OCI-LY1 (cell line): ENCODE data around the gene TCERG1L.

Source experiments
- H2AFZ ChIP-seq: fragments of 200-600 bp; sonication (generic), shearing (Covaris generic); 2 replicates; pipeline ENCODE4 v1.6.0; 2014; ENCODE audit warnings: antibody characterized with exemption, mild to moderate bottlenecking, low read length
- H3F3A ChIP-seq: fragments of 200-600 bp; sonication (generic), shearing (Covaris generic); 2 replicates; pipeline ENCODE4 v1.6.0; 2014; ENCODE audit warnings: mild to moderate bottlenecking, antibody characterized with exemption, low read length, moderate library complexity; ENCODE audit not compliant: insufficient read depth
- H3K27ac ChIP-seq: fragments of 200-600 bp; sonication (generic); 2 replicates; pipeline ENCODE4 v1.5.1; 2014; ENCODE audit warnings: low read length, mixed run types, mild to moderate bottlenecking, low read depth; ENCODE audit not compliant: poor library complexity, severe bottlenecking
- H3K27me3 ChIP-seq: fragments of 200-600 bp; sonication (generic); 2 replicates; pipeline ENCODE4 v1.6.0; 2014; ENCODE audit warnings: antibody characterized with exemption, mild to moderate bottlenecking, low read length, moderate library complexity; ENCODE audit not compliant: insufficient read depth
- H3K36me3 ChIP-seq: fragments of 200-600 bp; sonication (generic); 2 replicates; pipeline ENCODE4 v1.6.1; 2014; ENCODE audit warnings: mild to moderate bottlenecking, antibody characterized with exemption, low read length, moderate library complexity, mixed read lengths; ENCODE audit not compliant: insufficient read depth
- H3K4me1 ChIP-seq: fragments of 200-600 bp; sonication (generic); 2 replicates; pipeline ENCODE4 v1.5.1; 2014; ENCODE audit warnings: mild to moderate bottlenecking, low read length, moderate library complexity; ENCODE audit not compliant: insufficient read depth, severe bottlenecking
- H3K4me2 ChIP-seq: fragments of 200-600 bp; sonication (generic), shearing (Covaris generic); 2 replicates; pipeline ENCODE4 v1.6.1; 2014; ENCODE audit warnings: low read length
- H3K4me3 ChIP-seq: fragments of 200-600 bp; sonication (generic); 2 replicates; pipeline ENCODE4 v1.5.1; 2014; ENCODE audit warnings: low read length, low read depth, mild to moderate bottlenecking, mixed read lengths; ENCODE audit not compliant: poor library complexity, severe bottlenecking
- H3K79me2 ChIP-seq: fragments of 200-600 bp; shearing (Covaris generic); 2 replicates; pipeline ENCODE4 v1.6.1; 2016; ENCODE audit warnings: mixed run types, low read length, mixed read lengths; ENCODE audit not compliant: insufficient read depth
- H3K9ac ChIP-seq: fragments of 200-600 bp; sonication (generic), shearing (Covaris generic); 2 replicates; pipeline ENCODE4 v1.6.1; 2014; ENCODE audit warnings: mild to moderate bottlenecking, low read length, mixed read lengths
- H3K9me2 ChIP-seq: fragments of 200-600 bp; sonication (generic), shearing (Covaris generic); 2 replicates; pipeline ENCODE4 v1.6.1; 2014; ENCODE audit warnings: low read depth, mild to moderate bottlenecking, low read length, mixed read lengths
- H3K9me3 ChIP-seq: fragments of 200-600 bp; shearing (Covaris generic); 2 replicates; pipeline ENCODE4 v1.6.1; 2014; ENCODE audit warnings: low read length, mixed read lengths
- H4K20me1 ChIP-seq: fragments of 200-600 bp; sonication (generic), shearing (Covaris generic); 2 replicates; pipeline ENCODE4 v1.6.0; 2016; ENCODE audit warnings: mild to moderate bottlenecking, low read length; ENCODE audit not compliant: insufficient read depth
- EZH2 ChIP-seq: fragments of 200-600 bp; sonication (generic), shearing (Covaris generic); IDR thresholded peaks from 2 replicates; pipeline ENCODE4 v1.8.0; 2017; ENCODE audit warnings: borderline replicate concordance, mixed run types, mild to moderate bottlenecking, antibody characterized with exemption, low read length, moderate library complexity, mixed read lengths
- TF ChIP-seq, protein P1 (sequence below): fragments of 200-600 bp; sonication (generic), shearing (Covaris generic); IDR thresholded peaks from 2 replicates; pipeline ENCODE4 v1.5.1; 2017; ENCODE audit warnings: mild to moderate bottlenecking, antibody characterized with exemption, low read length, moderate library complexity, mixed read lengths

Gene TCERG1L

DNA sequence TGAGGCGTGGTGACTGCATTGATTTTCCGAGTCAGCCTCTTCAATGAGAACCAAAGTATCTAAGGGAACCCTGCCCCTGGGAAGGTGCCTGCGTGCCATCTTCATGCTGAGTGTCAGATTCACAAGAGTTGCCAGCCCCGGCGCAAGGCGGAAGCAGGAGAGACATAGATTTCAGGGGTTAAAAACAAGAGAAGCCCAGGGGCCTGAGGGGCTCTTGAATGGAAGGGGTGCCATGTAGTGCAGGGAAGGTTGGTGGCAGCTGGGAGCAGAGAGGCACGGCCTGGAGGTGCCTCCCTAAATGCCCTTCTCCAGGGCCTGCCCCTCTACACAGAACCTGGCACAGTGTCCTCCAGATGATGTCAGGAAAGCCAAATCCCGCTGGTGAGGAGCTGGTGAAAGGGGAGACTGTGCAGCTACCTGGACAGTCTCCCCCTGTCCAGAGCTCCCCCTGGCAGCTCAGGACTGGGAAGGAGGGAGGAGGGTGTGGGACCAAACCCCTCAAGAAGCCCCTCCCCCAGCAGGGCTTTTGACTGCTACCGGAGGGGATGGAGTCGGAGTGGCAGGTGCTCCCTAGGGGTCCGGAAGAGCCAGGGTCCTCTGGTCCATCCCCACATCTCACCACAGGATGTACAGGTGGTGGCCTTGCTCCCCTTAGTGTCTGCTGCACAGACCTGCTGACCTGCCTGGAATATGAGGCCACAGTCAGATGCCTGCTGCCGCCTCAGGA lies 137.9 kb downstream of the TCERG1L start:
- Histone ChIP-seq H3K27ac (no peak overlapping the region), H2AFZ (no peak overlapping the region), H3F3A (no peaks in the 10 kb centered on the region), H3K4me1 (no peaks in the 10 kb centered on the region), H3K9me3 (no peaks in the 10 kb centered on the region), H3K9ac (no peak overlapping the region), H3K4me2 (no peak overlapping the region), H3K4me3 (no peak overlapping the region), H3K36me3 (no peaks in the 10 kb centered on the region), H3K9me2 (no peaks in the 10 kb centered on the region), H3K27me3 (no peaks in the 10 kb centered on the region), H3K79me2 (no peaks in the 10 kb centered on the region), H4K20me1 (no peaks in the 10 kb centered on the region)
- TF ChIP-seq, protein P1, sequence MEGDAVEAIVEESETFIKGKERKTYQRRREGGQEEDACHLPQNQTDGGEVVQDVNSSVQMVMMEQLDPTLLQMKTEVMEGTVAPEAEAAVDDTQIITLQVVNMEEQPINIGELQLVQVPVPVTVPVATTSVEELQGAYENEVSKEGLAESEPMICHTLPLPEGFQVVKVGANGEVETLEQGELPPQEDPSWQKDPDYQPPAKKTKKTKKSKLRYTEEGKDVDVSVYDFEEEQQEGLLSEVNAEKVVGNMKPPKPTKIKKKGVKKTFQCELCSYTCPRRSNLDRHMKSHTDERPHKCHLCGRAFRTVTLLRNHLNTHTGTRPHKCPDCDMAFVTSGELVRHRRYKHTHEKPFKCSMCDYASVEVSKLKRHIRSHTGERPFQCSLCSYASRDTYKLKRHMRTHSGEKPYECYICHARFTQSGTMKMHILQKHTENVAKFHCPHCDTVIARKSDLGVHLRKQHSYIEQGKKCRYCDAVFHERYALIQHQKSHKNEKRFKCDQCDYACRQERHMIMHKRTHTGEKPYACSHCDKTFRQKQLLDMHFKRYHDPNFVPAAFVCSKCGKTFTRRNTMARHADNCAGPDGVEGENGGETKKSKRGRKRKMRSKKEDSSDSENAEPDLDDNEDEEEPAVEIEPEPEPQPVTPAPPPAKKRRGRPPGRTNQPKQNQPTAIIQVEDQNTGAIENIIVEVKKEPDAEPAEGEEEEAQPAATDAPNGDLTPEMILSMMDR: no peak
- TF ChIP-seq EZH2: no peak

DNA sequence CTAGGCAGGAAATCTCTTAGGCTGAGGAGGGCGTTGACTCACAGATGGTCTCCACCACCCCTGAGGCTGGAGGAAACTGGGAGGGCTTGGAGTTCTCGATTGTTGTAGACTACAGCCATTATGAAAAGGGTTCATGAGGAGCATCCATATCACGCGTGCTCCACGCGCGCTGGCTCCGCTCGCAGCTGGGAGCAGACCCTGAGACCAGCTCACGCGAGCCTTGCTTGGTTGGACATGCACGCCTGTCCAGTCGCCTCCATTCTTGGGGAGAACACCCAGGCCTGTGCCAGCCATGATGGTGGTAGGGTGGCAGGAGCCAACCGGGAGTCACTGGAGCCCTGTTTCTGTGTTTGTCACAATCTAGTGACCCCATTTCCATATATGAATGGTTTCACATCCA lies 139.1 kb downstream of the TCERG1L start:
- H3F3A ChIP-seq: no peaks in the 10 kb centered on the region
- no peak overlapping the region for H3K4me2 ChIP-seq
- H3K79me2 ChIP-seq: no peaks in the 10 kb centered on the region
- H3K9me3 ChIP-seq: no peaks in the 10 kb centered on the region
- no peaks in the 10 kb centered on the region for H3K27me3 ChIP-seq
- H3K27ac ChIP-seq: no peak overlapping the region
- TF ChIP-seq, protein P1: no peak
- TF ChIP-seq EZH2: no peak
- H3K4me3 ChIP-seq: no peak overlapping the region
- H3K9ac ChIP-seq: no peak overlapping the region
- H2AFZ ChIP-seq: no peak overlapping the region
- H4K20me1 ChIP-seq: no peaks in the 10 kb centered on the region
- H3K4me1 ChIP-seq: no peaks in the 10 kb centered on the region
- H3K9me2 ChIP-seq: no peaks in the 10 kb centered on the region
- H3K36me3 ChIP-seq: no peaks in the 10 kb centered on the region

DNA sequence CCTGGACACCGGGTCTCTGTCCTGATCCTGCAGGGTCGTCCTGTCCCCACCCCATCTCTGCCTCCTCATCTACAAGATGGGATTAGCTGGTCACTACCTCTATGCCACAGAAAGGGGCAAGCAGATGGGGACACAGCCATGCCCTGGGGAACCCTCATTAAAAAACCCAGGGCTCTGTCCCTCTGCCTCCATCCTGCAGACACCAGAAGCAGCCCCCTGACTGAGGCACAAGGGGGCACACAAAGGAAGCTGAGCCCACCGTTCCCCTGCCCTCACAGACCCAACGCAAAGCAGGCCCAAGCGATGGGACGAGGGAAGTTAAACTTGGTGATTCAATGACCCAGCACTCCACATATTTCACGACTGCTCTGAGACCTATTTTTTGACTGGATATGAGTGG lies 142.4 kb downstream of the TCERG1L start:
- Histone ChIP-seq H4K20me1 (no peaks in the 10 kb centered on the region), H3K9me2 (no peaks in the 10 kb centered on the region), H3F3A (no peaks in the 10 kb centered on the region), H3K79me2 (no peaks in the 10 kb centered on the region), H3K4me2 (no peak overlapping the region), H2AFZ (no peak overlapping the region), H3K27me3 (no peaks in the 10 kb centered on the region), H3K4me1 (no peaks in the 10 kb centered on the region), H3K4me3 (no peak overlapping the region), H3K27ac (no peak overlapping the region), H3K9ac (no peak overlapping the region), H3K36me3 (no peaks in the 10 kb centered on the region), H3K9me3 (no peaks in the 10 kb centered on the region)
- no peak for TF ChIP-seq EZH2
- TF ChIP-seq, protein P1: no peak
